Heart left ventricle (tissue), 13 donors: ENCODE measurements around the gene FATE1.

ENCODE experiments used
- CTCF ChIP-seq, 12 donors: fragments of 200-600 bp; sonication (generic) in 4 of 12; IDR thresholded peaks; one replicate each; pipeline versions ENCODE4 v1.5.0 to v1.8.0; 2018 to 2022; ENCODE audit warnings: antibody characterized with exemption in 12 of 12, mild to moderate bottlenecking in 5 of 12
- POLR2A ChIP-seq, 2 donors: fragments of 450-650 bp; IDR thresholded peaks; one replicate each; pipeline ENCODE4 v1.6.1; 2017; ENCODE audit warnings: antibody characterized with exemption in 2 of 2, mild to moderate bottlenecking in 2 of 2, moderate library complexity in 2 of 2
- donor health status: ischemic (EF 13 %, LVEDD 7.1; RV severe dilation, severe dysfunction).
- donor health status: DM: no; HTN: yes; CAD: no.
- donor health status: DM: no; HTN: no; CAD: no.
- donor health status: ischemic (EF 25% LVEDD 6.9; RV normal size, moderate dysfunction).
- donor health status: ischemic (EF 25% LVEDD 5.7; RV mildly dilated, moderate dysfunction).
- donor health status: ischemic (EF 35%, LVEDD 5.7; RV mildly dilated, moderate dysfunction).
- donor health status: nonischemic (EF 11% LVEDD 7.7; RV severe dilation, severe dysfunction).
- donor health status: DM: yes; HTN: yes; CAD: no.
- donor health status: PGD.
- donor health status: ischemic (EF 29% LVEDD 5.4; RV normal size, mild dysfunction).
- donor health status: nonischemic (EF 23%, LVEDD 6.1; RV moderate dilation, normal function).

GRCh38 chrX:151711787-151712186 lies 4.0 kb upstream of the FATE1 start:
- TF ChIP-seq CTCF (IDR thresholded peaks at IDR 0.05) = no peak
- no peak for TF ChIP-seq POLR2A (IDR thresholded peaks at IDR 0.05)
